Occipital lobe (tissue), 2 donors: ENCODE data around the gene RPL3. TPM values are rescaled to one million over a fixed set of nuclear protein-coding genes. Genes with fewer than 3 reads are reported as not detected.
"Not testable (repeated sequence)": the region's sequence is repeated elsewhere in the genome, so short reads cannot be mapped to it uniquely, and the experiment has no call there.

Experiments used
- DNase-seq: peaks from one replicate; lab custom pipeline; 2025; lab: John Stamatoyannopoulos, UW
- total RNA-seq: library from RNA; depleted of rRNA; stranded (reverse); fragments of >200 nt; gene quantifications from one replicate; pipeline ENCODE4 v1.2.3, GENCODE V29; 2014

Gene RPL3
- total RNA-seq, 1 donor from 2014 or later = 1,406 TPM

GRCh38 chr22:39352306-39352891, 33.0 kb upstream of the RPL3 start:
- DNase-seq = no peak

DNA sequence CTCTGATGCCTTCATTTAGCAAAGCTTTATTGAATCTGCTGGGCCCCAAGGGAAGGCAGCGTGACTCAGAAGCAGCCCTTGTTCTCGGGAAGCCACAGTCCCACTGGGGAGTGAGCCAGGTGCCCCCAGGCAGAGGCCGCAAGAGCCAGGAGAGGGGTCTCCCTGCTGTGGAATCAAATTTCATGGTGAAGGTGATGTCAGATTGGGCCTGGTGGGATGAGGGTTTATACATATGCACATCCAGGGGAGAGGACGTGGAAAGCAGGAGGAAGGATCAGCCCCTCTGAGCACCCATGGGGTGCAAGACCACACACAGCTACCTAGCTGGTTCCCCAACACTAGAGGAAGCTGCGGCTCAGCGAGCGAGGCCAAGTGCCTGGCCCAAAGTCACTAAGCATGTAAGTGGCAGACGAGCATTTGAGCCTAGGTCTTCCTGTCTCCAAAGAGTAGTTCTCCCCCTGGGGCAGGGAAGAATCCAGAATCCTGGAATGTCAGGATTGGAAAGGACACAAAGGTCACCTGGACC, 32.3 kb upstream of the RPL3 start:
- DNase-seq = no peak

- no peak for DNase-seq
These were observed 31.6 kb upstream of the RPL3 start for GRCh38 chr22:39350757-39351688.

DNA sequence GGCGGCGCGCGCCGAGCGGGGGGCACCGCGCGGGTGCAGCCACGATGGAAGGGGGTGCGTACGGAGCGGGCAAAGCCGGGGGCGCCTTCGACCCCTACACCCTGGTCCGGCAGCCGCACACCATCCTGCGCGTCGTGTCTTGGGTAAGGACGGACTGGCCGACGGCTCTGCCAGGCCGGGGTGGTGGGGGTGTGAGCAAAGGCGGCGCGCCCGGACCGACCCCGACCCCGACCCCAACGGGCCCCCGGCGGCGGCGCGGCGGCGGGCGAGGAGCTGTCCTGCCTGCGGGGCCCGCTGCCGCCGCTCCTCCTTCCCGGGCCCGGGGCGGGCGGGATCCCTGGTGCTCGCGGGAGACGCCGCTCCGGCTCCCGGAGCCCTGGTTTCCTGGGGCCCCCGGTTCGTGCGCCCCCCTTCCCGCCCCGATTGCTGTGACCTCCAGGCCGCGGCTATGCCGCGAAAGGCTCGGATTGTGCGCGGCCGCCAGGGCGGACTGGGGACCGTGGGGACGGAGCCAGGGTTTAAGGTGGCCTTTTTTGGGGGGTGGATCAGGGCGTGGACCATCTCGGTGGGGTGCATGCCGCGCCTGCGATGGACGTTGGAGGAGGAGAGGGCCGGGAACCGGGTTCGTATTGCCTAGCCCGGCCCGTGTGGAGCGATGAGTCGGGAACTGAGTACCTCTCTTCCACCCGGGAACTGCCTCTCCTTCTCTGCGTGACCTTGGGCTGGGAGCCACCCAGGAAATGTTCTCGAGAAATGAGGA, 30.7 kb upstream of the RPL3 start, which contains the start of gene SYNGR1:
Gene SYNGR1 (plus strand): TSS at position 25 of the 760 bp plus-strand sequence. CDS start 20 bp downstream, at position 45.
- DNase-seq = no peak

- no peak for DNase-seq
These were observed 30.1 kb upstream of the RPL3 start for GRCh38 chr22:39349506-39349966.

DNA sequence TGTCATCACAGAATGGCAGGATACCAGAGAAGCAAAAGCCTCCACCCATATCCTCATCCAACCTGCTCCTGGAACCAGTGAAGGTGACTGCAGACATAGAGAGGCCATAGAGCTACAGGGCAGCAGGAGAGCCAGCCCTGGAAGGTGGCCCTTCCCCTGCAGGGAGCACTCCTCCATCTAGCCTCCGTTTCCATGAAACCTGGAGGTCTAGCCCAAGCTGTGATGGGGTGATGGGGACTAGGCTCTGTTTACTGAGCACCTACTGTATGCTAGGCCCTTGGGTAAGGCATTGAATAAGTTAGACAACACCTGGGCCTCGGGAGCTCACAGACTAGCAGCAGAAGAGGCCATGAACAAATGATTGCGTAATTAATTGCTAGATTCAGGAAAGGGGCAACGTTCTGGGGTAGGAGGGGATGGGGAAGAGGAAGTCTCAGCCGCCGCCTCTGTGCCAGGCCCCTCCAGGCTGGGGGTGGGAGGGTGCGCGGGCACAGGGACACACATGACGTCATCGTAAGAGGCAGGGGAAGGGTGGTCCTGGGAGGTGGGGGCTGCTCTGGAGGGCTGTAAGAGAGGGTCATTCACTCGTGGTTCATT, 29.6 kb upstream of the RPL3 start:
- DNase-seq = no peak

- DNase-seq = no peak
These were observed 25.8 kb upstream of the RPL3 start for GRCh38 chr22:39345231-39345630.

DNA sequence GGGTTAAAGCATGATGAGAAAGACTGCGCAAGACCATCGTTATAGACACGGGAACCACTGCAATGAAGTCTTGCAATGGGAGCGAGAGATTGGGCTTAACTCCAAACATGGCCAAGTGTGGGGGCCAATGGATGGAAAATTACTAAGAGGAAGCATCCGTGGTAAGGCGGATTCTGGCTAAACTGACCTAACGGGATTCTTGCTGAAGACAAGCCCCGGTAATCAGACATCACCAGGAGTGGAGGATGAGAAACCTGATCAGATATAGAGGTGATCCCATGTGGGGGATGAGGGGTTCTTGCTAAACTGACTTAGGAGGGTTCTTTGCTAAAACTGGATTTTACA, 24.6 kb upstream of the RPL3 start:
- DNase-seq = no peak

GRCh38 chr22:39343259-39344045, 24.0 kb upstream of the RPL3 start:
- peak; percentile 73 for DNase-seq

GRCh38 chr22:39341179-39341578, 21.8 kb upstream of the RPL3 start:
- DNase-seq = no peak

GRCh38 chr22:39339775-39340174, 20.4 kb upstream of the RPL3 start:
- not testable (repeated sequence) for DNase-seq

- no peak for DNase-seq
These were observed 17.0 kb upstream of the RPL3 start for GRCh38 chr22:39336411-39336810.

GRCh38 chr22:39332441-39333064, 13.1 kb upstream of the RPL3 start:
- no peak for DNase-seq

DNA sequence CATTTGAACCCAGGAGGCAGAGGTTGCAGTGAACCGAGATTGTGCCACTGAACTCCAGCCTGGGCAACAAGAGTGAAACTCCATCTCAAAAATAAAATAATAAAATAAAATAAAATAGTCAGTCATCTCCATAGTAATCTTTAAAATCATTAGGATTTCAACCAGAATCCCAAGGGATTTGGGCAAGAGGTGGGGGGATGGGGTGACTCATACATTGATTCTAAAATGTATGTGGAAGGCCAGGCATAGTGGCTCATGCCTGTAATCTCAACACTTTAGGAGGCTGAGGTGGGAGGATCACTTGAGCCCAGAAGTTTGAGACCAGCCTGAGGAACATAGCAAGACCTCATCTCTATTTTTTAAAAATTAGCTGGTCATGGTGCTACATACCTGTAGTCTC, 11.1 kb upstream of the RPL3 start:
- not testable (repeated sequence) for DNase-seq

GRCh38 chr22:39327995-39328754, 8.8 kb upstream of the RPL3 start:
- DNase-seq = no peak

- DNase-seq = no peak
These were observed 6.0 kb upstream of the RPL3 start for GRCh38 chr22:39325392-39325932.

- not testable (repeated sequence) for DNase-seq
These were observed 1.2 kb upstream of the RPL3 start for GRCh38 chr22:39320616-39321029.

DNA sequence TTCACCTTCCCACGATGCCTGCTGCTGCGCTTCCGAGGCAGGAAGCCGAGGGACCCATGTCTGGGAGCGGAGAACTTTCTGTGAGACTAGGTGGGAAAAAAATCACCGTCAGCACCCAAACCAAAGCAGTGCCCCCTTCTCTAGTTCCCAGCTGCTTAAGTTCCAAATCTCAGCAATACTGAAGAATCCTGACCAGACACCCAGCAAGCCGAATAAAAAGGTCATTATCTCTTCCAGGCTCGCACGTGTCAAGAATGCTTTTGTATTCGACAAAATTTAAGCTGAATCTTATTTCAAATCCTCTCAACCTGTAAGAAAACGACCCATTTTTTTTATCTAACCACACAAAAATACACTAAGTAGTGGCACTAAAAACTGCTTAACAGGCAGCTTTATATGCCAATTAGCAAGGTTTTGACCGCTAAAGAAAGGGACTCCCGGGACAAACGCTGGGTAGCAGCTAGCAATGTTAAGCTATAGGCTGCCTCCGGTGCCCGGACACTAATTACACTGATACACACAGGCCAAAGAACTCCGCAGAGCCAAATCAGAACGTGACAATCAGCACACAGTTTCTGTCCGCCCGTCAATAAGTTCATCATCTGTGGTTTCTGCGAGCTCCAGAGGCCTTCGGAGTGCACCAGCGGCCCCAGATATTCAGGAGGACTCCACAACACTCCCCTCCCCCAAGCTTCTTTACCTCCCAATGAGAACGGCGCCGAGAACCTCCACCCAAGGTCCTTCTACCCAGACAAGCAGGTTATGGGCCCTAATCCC, 728 bp downstream of the RPL3 start:
- no peak for DNase-seq
